H1 (cell line): ENCODE measurements around the gene MYCBPAP. TPM values are rescaled to one million over a fixed set of nuclear protein-coding genes. Genes with fewer than 3 reads are reported as not detected.

Source experiments
- CTCF ChIA-PET: fragments of 300-600 bp; sonication (Branson Sonifier 250); formaldehyde crosslinking; loops from one replicate; lab custom pipeline; 2021; ENCODE audit not compliant: partially characterized antibody; lab: Charles Lee
- POLR2A ChIA-PET: fragments of 300-600 bp; sonication (Branson Sonifier 250); formaldehyde crosslinking; loops from one replicate; lab custom pipeline; 2021; ENCODE audit warnings: inconsistent platforms; ENCODE audit not compliant: partially characterized antibody; lab: Charles Lee
- DNase-seq, 2 experiments: peaks; one replicate each; pipeline versions ENCODE4 v3.0.0 to v3.0.0-alpha.2; 2010 to 2022; ENCODE audit warnings: low spot score in 2 of 2, low read depth in 1 of 2, mixed read lengths in 1 of 2
- FAIRE-seq: peaks from 2 replicates; lab custom pipeline; 2011; peaks lifted over from hg19 to GRCh38; lab: Jason Lieb, UNC
- H2AFZ ChIP-seq: 2 replicates; pipeline ENCODE4 v1.8.1; 2012; ENCODE audit warnings: low read length, inconsistent platforms
- H2AK5ac ChIP-seq: 2 replicates; pipeline ENCODE4 v1.6.1; 2013; ENCODE audit warnings: low read depth, low read length
- H2BK120ac ChIP-seq: replicated peaks from 2 replicates; pipeline ENCODE3; 2013; ENCODE audit warnings: low read depth, low read length, inconsistent platforms
- H2BK12ac ChIP-seq: 2 replicates; pipeline ENCODE4 v1.6.1; 2013; ENCODE audit warnings: low read depth, low read length
- H2BK15ac ChIP-seq: 2 replicates; pipeline ENCODE4 v1.6.1; 2013; ENCODE audit warnings: low read length
- H2BK20ac ChIP-seq: 2 replicates; pipeline ENCODE4 v1.6.1; 2013; ENCODE audit warnings: low read length
- H2BK5ac ChIP-seq: 2 replicates; pipeline ENCODE4 v1.6.1; 2013; ENCODE audit warnings: low read depth, low read length
- H3K14ac ChIP-seq: 2 replicates; pipeline ENCODE4 v1.6.1; 2013; ENCODE audit warnings: inconsistent platforms; ENCODE audit not compliant: insufficient read length
- H3K18ac ChIP-seq: 2 replicates; pipeline ENCODE4 v1.6.1; 2013; ENCODE audit warnings: low read length; ENCODE audit errors: extremely low read depth
- H3K23ac ChIP-seq: 2 replicates; pipeline ENCODE4 v1.6.1; 2013; ENCODE audit warnings: inconsistent platforms; ENCODE audit not compliant: insufficient read length
- H3K23me2 ChIP-seq: 2 replicates; pipeline ENCODE4 v1.6.1; 2013; ENCODE audit warnings: low read depth, low read length
- H3K27ac ChIP-seq: 2 replicates; pipeline ENCODE4 v1.6.1; 2011; ENCODE audit warnings: low read depth, low read length, inconsistent platforms
- H3K27me3 ChIP-seq, 4 experiments: replicated peaks in 1 of 4; 1 replicate in 1 of 4; 2 replicates in 3 of 4; pipeline versions ENCODE4 v1.6.1 to v1.8.1; 2011 to 2013; ENCODE audit warnings: low read length in 3 of 4, mild to moderate bottlenecking in 3 of 4, inconsistent platforms in 2 of 4, mixed read lengths in 2 of 4, moderate library complexity in 1 of 4; ENCODE audit not compliant: control insufficient read depth in 3 of 4, insufficient read depth in 3 of 4; ENCODE audit errors: extremely low read depth in 1 of 4
- H3K36me3 ChIP-seq, 4 experiments: 2 replicates each; pipeline versions ENCODE4 v1.6.1 to v1.8.1; 2011 to 2013; ENCODE audit warnings: mild to moderate bottlenecking in 4 of 4, low read length in 3 of 4, moderate library complexity in 2 of 4, control low read depth in 1 of 4, inconsistent platforms in 1 of 4; ENCODE audit not compliant: insufficient read depth in 4 of 4, control insufficient read depth in 2 of 4
- H3K4ac ChIP-seq: replicated peaks from 2 replicates; pipeline ENCODE3; 2013; ENCODE audit warnings: low read length, low read depth, mixed read lengths, inconsistent platforms; ENCODE audit not compliant: insufficient read length
- H3K4me1 ChIP-seq, 4 experiments: replicated peaks in 1 of 4; 1 replicate in 1 of 4; 2 replicates in 3 of 4; pipeline versions ENCODE4 v1.6.1 to v1.8.1; 2011 to 2013; ENCODE audit warnings: low read length in 3 of 4, inconsistent platforms in 2 of 4, mixed read lengths in 1 of 4; ENCODE audit not compliant: insufficient read depth in 4 of 4, control insufficient read depth in 3 of 4
- H3K4me2 ChIP-seq, 2 experiments: 2 replicates each; pipeline versions ENCODE4 v1.6.1 to v1.8.1; 2011 to 2013; ENCODE audit warnings: low read depth in 2 of 2, low read length in 2 of 2, control low read depth in 1 of 2, inconsistent platforms in 1 of 2, mild to moderate bottlenecking in 1 of 2; ENCODE audit not compliant: insufficient read depth in 1 of 2
- H3K4me3 ChIP-seq, 4 experiments: fragments of 200-600, 300-600 bp in 1 of 4; sonication (generic), shearing (Covaris generic), sonication (Bioruptor Twin) in 1 of 4; 2 replicates each; pipeline versions ENCODE4 v1.5.1 to v1.8.1; 2011 to 2016; ENCODE audit warnings: low read length in 4 of 4, low read depth in 3 of 4, control low read depth in 2 of 4, inconsistent platforms in 2 of 4, mild to moderate bottlenecking in 2 of 4, mixed read lengths in 1 of 4, moderate library complexity in 1 of 4; ENCODE audit not compliant: insufficient read depth in 2 of 4; ENCODE audit errors: extremely low read depth in 1 of 4
- H3K56ac ChIP-seq: replicated peaks from 2 replicates; pipeline ENCODE3; 2013; ENCODE audit warnings: low read depth, mild to moderate bottlenecking, mixed read lengths, low read length, inconsistent platforms; ENCODE audit not compliant: insufficient read length
- H3K79me1 ChIP-seq: 2 replicates; pipeline ENCODE4 v1.6.1; 2013; ENCODE audit warnings: low read depth, low read length, control low read depth
- H3K79me2 ChIP-seq, 2 experiments: 2 replicates each; pipeline versions ENCODE4 v1.6.1 to v1.8.1; 2012 to 2013; ENCODE audit warnings: low read length in 2 of 2, mild to moderate bottlenecking in 2 of 2, inconsistent platforms in 1 of 2; ENCODE audit not compliant: insufficient read depth in 2 of 2, control insufficient read depth in 1 of 2
- H3K9ac ChIP-seq, 4 experiments: replicated peaks in 1 of 4; 1 replicate in 1 of 4; 2 replicates in 3 of 4; pipeline versions ENCODE4 v1.6.1 to v1.8.1; 2011 to 2013; ENCODE audit warnings: low read depth in 3 of 4, low read length in 3 of 4, control low read depth in 2 of 4, mild to moderate bottlenecking in 2 of 4, moderate library complexity in 2 of 4, inconsistent platforms in 1 of 4; ENCODE audit errors: extremely low read depth in 1 of 4
- H3K9me3 ChIP-seq, 2 experiments: 2 replicates each; pipeline versions ENCODE4 v1.6.1 to v1.8.1; 2012 to 2013; ENCODE audit warnings: mild to moderate bottlenecking in 2 of 2, moderate library complexity in 2 of 2, control low read depth in 1 of 2, inconsistent platforms in 1 of 2, low read depth in 1 of 2, low read length in 1 of 2, mixed read lengths in 1 of 2; ENCODE audit not compliant: insufficient read depth in 2 of 2
- H4K20me1 ChIP-seq, 2 experiments: replicated peaks in 1 of 2; 2 replicates each; pipeline versions ENCODE3 to v1.8.1; 2011 to 2013; ENCODE audit warnings: inconsistent platforms in 2 of 2, low read length in 2 of 2, mild to moderate bottlenecking in 1 of 2; ENCODE audit not compliant: insufficient read depth in 2 of 2, control insufficient read depth in 1 of 2
- H4K5ac ChIP-seq: 2 replicates; pipeline ENCODE4 v1.6.1; 2013; ENCODE audit warnings: low read length, low read depth, mixed read lengths, inconsistent platforms; ENCODE audit not compliant: insufficient read length
- H4K8ac ChIP-seq: 2 replicates; pipeline ENCODE4 v1.8.0; 2013; ENCODE audit warnings: mild to moderate bottlenecking, moderate library complexity, low read length, inconsistent platforms; ENCODE audit not compliant: insufficient read depth; ENCODE audit errors: extremely low read depth
- H4K91ac ChIP-seq: replicated peaks from 2 replicates; pipeline ENCODE3; 2013; ENCODE audit warnings: low read length, mixed read lengths, inconsistent platforms; ENCODE audit not compliant: insufficient read length
- CTCF ChIP-seq, 3 experiments: IDR thresholded peaks; 1 replicate in 2 of 3; 2 replicates in 1 of 3; pipeline versions ENCODE4 v1.5.1 to v1.6.1; 2011; ENCODE audit warnings: low read length in 3 of 3, mild to moderate bottlenecking in 3 of 3, inconsistent platforms in 2 of 3, low read depth in 1 of 3, moderate library complexity in 1 of 3; ENCODE audit not compliant: insufficient read depth in 1 of 3; ENCODE audit errors: control extremely low read depth in 1 of 3
- EZH2 ChIP-seq: fragments of 200-600 bp; sonication (generic); IDR thresholded peaks from 2 replicates; pipeline ENCODE4 v1.7.1; 2012; ENCODE audit warnings: low read depth, mild to moderate bottlenecking, moderate library complexity, low read length, inconsistent platforms; ENCODE audit not compliant: severe bottlenecking
- GABPA ChIP-seq: IDR thresholded peaks from 2 replicates; pipeline ENCODE4 v1.6.1; 2011; ENCODE audit warnings: mild to moderate bottlenecking, low read length, moderate library complexity, borderline replicate concordance; ENCODE audit not compliant: insufficient read depth
- MAX ChIP-seq: IDR thresholded peaks from 2 replicates; pipeline ENCODE4 v1.6.1; 2012; ENCODE audit warnings: inconsistent platforms
- RAD21 ChIP-seq, 2 experiments: IDR thresholded peaks in 1 of 2; conservative IDR thresholded peaks in 1 of 2; 2 replicates each; pipeline ENCODE4 v1.6.1; 2011; ENCODE audit warnings: low read depth in 2 of 2, low read length in 2 of 2, improper control_type of control experiment in 1 of 2, inconsistent platforms in 1 of 2, mild to moderate bottlenecking in 1 of 2, moderate library complexity in 1 of 2
- SUZ12 ChIP-seq: fragments of 200-600 bp; sonication (generic); IDR thresholded peaks from 2 replicates; pipeline ENCODE4 v1.6.1; 2012; ENCODE audit warnings: mild to moderate bottlenecking, inconsistent platforms, low read length, moderate library complexity, mixed read lengths
- WGBS, 2 experiments: shearing (Covaris generic) in 1 of 2; methylation state at CpG; one replicate each; pipeline versions ENCODE4 v1.1.6 to v1.1.7; 2013 to 2015; ENCODE audit warnings: low lambda C conversion rate in 2 of 2, mixed read lengths in 2 of 2, inconsistent platforms in 1 of 2, low coverage in 1 of 2, missing lambda C conversion rate in 1 of 2; ENCODE audit not compliant: insufficient replicate concordance in 2 of 2, insufficient coverage in 1 of 2, insufficient read length in 1 of 2; ENCODE audit errors: extremely low coverage in 1 of 2, missing lambda C conversion rate in 1 of 2; 5-methylcytosine and 5-hydroxymethylcytosine counted together
- polyA plus RNA-seq, 7 experiments: library from polyadenylated mRNA; depleted of rRNA in 3 of 7; stranded (reverse) in 5 of 7; unstranded in 2 of 7; fragments of >200 nt in 5 of 7; fragments of 200-250 nt in 2 of 7; gene quantifications; 1 replicate in 5 of 7; 2 replicates in 1 of 7; 4 replicates in 1 of 7; pipeline versions ENCODE4 v1.2.1 to v1.2.3, GENCODE V29; 2011 to 2013; ENCODE audit warnings: missing spikeins in 2 of 7, mixed read lengths in 2 of 7
- total RNA-seq: library from RNA; stranded (reverse); fragmentation: NEBNext Ultra II Directional; extraction: Animal tissue kit (Norgen Biotek cat#: 25700); gene quantifications from 2 replicates; pipeline ENCODE4 v1.2.1, GENCODE V29; 2021

Gene MYCBPAP
- total and polyA plus RNA-seq, 2 of the 8 experiments (the other 6 are each of a cell fraction or from before 2014, with no cell fraction given): 0.89 to 3.3 TPM

GRCh38 chr17:50534222-50534978 is 26.2 kb downstream of the MYCBPAP start:
- Histone ChIP-seq H2AFZ (no peak overlapping the region), H2BK120ac (no peak overlapping the region), H3K36me3 (peaks cover 0 to 3% (median 0%) of the 10 kb centered on the region in 4 experiments; a peak in 1 of 8 replicates), H3K23ac (no peak overlapping the region), H3K9ac (no peak overlapping the region), H3K4ac (no peak overlapping the region), H4K8ac (peak overlapping the region; percentile 37; the same call in 1 of the 2 replicates), H2BK20ac (0 out of 2 replicates have a peak overlapping the region, but pooled peaks have one; percentile 32), H3K4me3 (peak overlapping the region; percentile 36 to 77 (median 74)), H3K27ac (no peak overlapping the region), H3K18ac (peak overlapping the region; percentile 71), H2BK12ac (peak overlapping the region; percentile 75; the same call in 1 of the 2 replicates), H3K79me2 (0 out of 4 replicates have a peak, but pooled peaks cover 0 to 2% of the 10 kb centered on the region in 2 experiments), H3K9me3 (no peaks in the 10 kb centered on the region), H3K27me3 (peaks cover 0 to 21% (median 10%) of the 10 kb centered on the region in 4 experiments; a peak in 4 of 7 replicates), H2BK5ac (peak overlapping the region; percentile 7; the same call in 1 of the 2 replicates), H4K5ac (no peak overlapping the region), H4K91ac (no peak overlapping the region), H2AK5ac (peak overlapping the region; percentile 59; the same call in 1 of the 2 replicates), H3K4me1 (peaks cover 5 to 29% (median 18%) of the 10 kb centered on the region in 4 experiments), H3K79me1 (no peaks in the 10 kb centered on the region; the same call in 1 of the 2 replicates), H4K20me1 (peaks cover 0 to under 1% of the 10 kb centered on the region in 2 experiments), H2BK15ac (peak overlapping the region; percentile 99), H3K4me2 (peak overlapping the region; percentile 96 to 99), H3K23me2 (peaks cover 17% of the 10 kb centered on the region), H3K56ac (no peak overlapping the region), H3K14ac (no peak overlapping the region)
- ChIA-PET POLR2A (interaction anchor here (0.9 to 4.3 kb wide), 4 partner anchors 8 to 332 kb away, joined by 3 to 13 read pairs (median 4); partner anchors contain the start of genes CACNA1G and TOB1), CTCF (interaction anchor here (0.6 to 3.8 kb wide), 13 partner anchors 8 to 92 kb away, joined by 3 to 36 read pairs (median 6); no protein-coding TSS in a partner anchor)
- DNase-seq (peak in 1 of 2 experiments; percentile 74), FAIRE-seq (no peak)
- WGBS, 2 experiments: 43% methylated on average over 22 of the region's 24 CpGs; no CpG with 5 or more reads in 1 of the 2 experiments
- no peak for TF ChIP-seq GABPA
- no peak for TF ChIP-seq EZH2
- TF ChIP-seq RAD21 (IDR thresholded peaks at IDR 0.05 in 1 of 2, conservative IDR thresholded peaks at IDR 0.05 in 1 of 2; ENCODE audit: low read depth in 2 of 2, low read length in 2 of 2): peak; percentile 10 to 25; a peak in 1 of 4 replicates
- no peak for TF ChIP-seq SUZ12
- peak; percentile 61 to 84 (median 76) for TF ChIP-seq CTCF (IDR thresholded peaks at IDR 0.05; ENCODE audit: control extremely low read depth in 1 of 3, insufficient read depth in 1 of 3, low read depth in 1 of 3, low read length in 3 of 3)
- TF ChIP-seq MAX: peak; percentile 42; the same call in 1 of the 2 replicates
